NCI-H1105 treated with DMSO at 0.1 percent for 48 hours (cell line): ENCODE measurements around the gene TNNT3.
A peak's percentile ranks its signal among the peaks of the same experiment; 100 is the strongest.
"Not testable (repeated sequence)": the region's sequence is repeated elsewhere in the genome, so short reads cannot be mapped to it uniquely, and the experiment has no call there.

Source experiments
- DNase-seq: peaks from one replicate; lab custom pipeline; 2025; lab: John Stamatoyannopoulos, UW

The TNNT3 gene

GRCh38 chr11:1935156-1936071 lies 15.9 kb downstream of the TNNT3 start:
- DNase-seq = no peak

- DNase-seq = no peak
Measured at GRCh38 chr11:1936072-1936780, 16.7 kb downstream of the TNNT3 start.

- no peak for DNase-seq
Measured at GRCh38 chr11:1936781-1937615, 17.5 kb downstream of the TNNT3 start.

GRCh38 chr11:1937616-1938342 lies 18.3 kb downstream of the TNNT3 start:
- DNase-seq = no peak

- DNase-seq = no peak
Measured at GRCh38 chr11:1938343-1939005, 19.0 kb downstream of the TNNT3 start.

GRCh38 chr11:1939006-1939625 lies 19.6 kb downstream of the TNNT3 start:
- no peak for DNase-seq

- not testable (repeated sequence) for DNase-seq
Measured at GRCh38 chr11:1939788-1940187, 20.3 kb downstream of the TNNT3 start.

GRCh38 chr11:1942558-1943260 lies 23.2 kb downstream of the TNNT3 start:
- no peak for DNase-seq

GRCh38 chr11:1943576-1943975 lies 24.1 kb downstream of the TNNT3 start:
- peak; percentile 47 for DNase-seq

GRCh38 chr11:1943977-1944376 lies 24.5 kb downstream of the TNNT3 start:
- peak; percentile 59 for DNase-seq

GRCh38 chr11:1946812-1947484 lies 27.4 kb downstream of the TNNT3 start, which contains the start of gene MRPL23:
TSS of gene MRPL23 (plus strand) at chr11:1947332. CDS start at chr11:1947363, 31 bp downstream.
- DNase-seq = no peak

- DNase-seq = no peak
Measured at GRCh38 chr11:1947592-1948237, 28.2 kb downstream of the TNNT3 start.

- no peak for DNase-seq
Measured at GRCh38 chr11:1948389-1948788, 28.9 kb downstream of the TNNT3 start.

GRCh38 chr11:1949302-1949701 lies 29.8 kb downstream of the TNNT3 start:
- DNase-seq = no peak

- no peak for DNase-seq
Measured at GRCh38 chr11:1949922-1950321, 30.4 kb downstream of the TNNT3 start.

- no peak for DNase-seq
Measured at GRCh38 chr11:1952806-1953482, 33.4 kb downstream of the TNNT3 start.

- no peak for DNase-seq
Measured at GRCh38 chr11:1953489-1954266, 34.2 kb downstream of the TNNT3 start.
